ENCODE data around the gene GNG2.

GNG2 gene

DNA sequence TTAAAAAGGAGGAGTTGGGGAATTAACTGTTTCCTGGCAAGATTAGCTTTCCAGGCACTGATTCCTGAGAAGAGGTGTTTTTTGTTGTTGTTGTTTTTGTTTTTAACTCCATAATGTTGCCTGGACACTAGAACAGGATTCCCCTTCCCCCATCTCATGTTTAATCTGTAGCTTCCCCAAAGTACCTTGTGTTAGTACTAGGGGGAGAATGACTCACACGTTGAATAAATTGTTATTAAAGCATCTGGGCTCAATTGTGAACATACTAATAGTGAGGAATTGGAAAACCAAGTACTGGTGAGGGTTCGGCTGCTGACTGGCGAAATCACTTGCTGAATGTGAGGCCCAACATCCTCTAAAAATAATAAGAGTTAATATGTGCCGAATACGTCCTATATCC, 1.3 kb upstream of the GNG2 start:
- DNase-seq: no peak

DNA sequence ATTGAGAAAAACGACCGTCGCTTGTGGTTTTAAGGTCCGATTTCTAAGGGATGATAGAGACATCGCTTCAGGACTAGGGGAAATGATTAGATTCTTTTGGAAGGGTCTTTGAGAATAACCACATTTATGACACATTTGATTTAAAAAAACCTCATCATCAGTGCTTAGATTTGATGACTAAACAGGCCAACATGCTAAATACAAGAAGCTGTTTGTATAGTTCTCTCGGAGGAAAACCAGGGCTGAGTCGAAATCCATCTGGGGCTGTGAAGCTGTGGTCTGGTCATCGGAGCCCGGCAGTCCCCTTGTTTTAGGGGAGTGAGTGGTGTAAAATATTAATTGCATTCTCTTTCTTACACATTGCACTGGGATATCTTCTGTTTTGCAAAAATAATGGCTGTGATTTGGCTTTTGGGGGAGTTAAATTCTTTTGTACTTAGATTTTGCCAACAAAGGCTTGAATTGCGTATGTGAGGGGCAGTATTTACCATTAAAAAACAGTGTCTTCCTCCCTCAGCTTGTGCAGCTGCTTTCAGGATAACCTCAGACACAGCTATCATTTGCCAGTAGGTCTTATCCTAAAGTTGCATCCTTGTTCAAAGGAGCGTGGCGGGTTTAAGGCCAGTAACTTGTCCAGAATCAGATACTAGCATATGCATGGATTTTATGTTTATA, 550 bp downstream of the GNG2 start:
- peak in 1 of 2 experiments; percentile 40 for DNase-seq

DNA sequence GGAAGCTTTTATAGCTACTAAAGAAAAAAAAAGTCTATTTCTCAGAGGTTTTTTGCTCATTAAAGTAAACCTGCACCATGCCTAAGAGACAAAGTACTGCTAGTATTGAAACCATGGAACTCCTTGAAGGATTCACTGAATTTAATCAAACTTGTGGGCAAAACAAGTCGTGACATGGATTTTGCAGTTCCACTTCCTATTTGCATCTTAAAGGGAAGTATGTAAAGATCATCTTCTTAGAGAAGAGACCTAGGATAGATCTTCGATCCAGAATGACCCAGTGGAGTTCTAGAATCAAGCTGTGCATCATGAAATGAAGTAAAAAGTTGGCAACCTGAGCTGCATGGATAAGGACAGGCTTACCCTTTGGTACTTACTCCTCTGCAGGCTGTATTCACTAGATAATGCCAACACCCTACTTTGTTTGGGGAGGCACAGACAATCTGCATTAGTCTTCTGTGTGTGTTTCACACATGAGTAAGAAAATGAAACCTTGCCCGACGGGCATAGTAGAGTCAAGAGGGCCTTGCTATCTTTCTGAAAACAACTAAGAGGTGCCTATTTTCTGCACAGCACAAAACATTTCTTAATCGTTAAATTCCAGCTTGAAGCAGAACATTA, 1.9 kb downstream of the GNG2 start:
- peak in 1 of 2 experiments; percentile 43 for DNase-seq

DNA sequence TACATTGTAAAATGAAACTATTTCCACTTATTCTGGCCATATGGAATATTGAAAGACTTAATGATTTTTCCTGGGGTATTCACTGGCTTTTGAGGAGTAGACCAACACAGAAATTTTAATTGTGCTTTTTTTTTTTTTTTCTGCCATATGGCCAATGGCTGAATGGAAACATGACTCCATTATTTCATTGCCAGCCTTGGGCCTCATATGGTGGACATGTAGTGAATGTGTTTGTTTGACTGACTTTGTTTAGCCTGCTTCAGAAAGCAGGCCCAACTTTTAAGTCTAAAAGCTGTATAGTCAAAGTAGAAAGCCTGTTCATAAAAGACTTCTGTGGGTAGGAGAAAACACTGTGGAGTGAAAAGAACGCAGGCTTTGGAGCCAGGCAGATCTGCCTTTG, 2.4 kb downstream of the GNG2 start:
- peak in 1 of 2 experiments; percentile 41 for DNase-seq

DNA sequence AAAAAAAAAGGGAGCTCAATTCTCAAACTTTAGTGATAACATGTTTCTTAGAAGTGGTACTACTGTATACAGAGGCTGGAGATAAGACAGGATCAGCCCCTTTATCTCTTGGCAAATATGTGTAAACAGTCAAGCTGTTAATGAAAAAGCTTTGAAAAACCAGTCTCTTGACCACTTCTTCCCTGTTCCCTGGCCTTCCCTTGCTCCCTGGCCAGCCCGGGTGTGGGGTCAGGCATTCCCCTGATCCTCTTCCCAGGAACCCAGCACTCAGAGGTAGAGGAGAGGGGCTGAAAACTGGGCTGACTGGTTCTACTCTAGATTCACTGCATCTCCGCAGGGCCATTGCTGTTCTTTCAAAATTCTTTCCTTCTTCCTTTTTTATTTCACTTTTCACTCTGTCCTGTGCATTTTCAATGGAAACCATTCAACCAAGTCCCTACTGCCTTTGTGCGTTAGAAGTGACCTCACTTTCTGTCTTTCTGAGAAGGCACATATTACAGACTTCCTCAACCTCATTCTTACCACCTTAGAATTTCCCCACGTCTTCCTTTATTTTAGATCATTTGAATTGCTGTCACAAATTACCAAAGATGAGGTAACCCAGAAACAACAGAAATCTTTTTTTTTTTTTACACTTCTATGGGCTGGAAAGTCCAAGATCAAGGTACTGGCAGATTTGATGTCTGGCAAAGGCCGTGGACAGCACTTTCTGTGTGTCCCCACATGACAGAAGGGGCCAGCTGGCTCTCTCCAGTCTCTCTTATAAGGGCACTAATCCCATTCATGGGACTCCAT, 5.7 kb downstream of the GNG2 start:
- DNase-seq: no peak

DNA sequence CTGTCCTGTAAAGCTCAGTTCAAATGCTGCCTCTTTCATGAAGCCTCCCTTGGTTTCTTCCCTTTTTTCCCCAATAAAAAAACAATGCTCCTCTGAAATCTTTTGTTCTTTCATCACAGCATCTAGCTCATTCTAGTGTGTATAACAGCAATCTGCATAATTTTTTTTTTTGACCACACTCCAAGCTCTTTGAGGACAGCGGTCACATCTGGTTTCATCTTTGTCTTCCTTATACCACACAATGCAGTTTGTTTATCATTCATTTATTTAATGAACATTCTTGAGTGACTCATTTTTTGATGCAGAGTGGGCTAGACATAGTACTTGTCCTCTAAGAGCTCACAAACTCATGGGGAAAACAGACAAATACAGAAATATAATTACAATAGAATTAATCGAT, 7.3 kb downstream of the GNG2 start:
- DNase-seq: no peak

DNA sequence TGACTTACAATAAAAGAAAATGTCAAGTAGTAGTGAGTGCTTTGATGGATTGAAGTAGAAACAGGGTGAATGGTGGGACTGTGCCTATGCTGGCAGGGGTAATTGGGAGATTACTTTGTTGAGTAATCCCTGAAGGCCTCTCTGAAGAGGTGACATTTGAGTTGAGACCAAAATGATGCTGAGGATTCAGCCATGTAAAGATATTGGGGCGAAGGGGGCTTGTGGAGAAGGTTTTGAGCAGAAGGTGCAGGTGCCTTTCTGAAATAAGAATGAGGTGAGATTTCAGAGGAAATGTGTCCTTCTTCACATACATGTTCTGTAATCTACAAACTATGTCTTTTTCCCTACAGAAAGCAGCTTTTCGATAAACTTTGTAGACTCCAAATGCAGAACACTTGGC, 8.0 kb downstream of the GNG2 start:
- DNase-seq: no peak

DNA sequence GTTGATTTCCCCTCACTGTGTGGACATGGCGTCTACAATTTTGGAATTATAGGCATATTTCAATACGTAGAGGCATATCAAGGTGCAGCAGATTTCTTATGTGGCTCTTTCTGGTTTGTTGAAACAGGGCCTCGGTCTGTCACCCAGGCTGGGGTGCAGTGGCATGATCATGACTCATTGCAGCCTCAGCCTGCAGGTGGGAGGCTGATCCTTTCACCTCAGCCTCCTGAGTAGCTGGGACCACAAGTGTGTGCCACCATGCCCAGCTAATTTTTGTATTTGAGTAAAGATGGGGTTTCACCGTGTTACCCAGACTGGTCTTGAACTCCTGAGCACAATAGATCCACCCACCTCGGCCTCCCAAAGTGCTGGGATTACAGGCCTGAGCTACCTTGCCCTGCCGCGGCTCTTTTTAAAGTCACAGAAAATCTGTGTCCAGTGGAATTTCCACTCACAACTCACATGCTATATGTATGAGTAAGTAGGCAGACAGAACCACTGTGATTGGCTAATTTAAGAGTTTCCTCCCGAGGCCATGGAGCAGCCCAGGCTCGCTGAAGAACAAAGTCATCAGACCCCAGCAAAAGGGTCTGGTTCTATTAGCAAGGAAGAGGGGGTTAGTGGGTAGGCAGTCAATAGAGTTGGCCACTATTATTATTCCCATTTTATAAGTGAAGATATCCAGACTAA, 9.1 kb downstream of the GNG2 start:
- no peak for DNase-seq

DNA sequence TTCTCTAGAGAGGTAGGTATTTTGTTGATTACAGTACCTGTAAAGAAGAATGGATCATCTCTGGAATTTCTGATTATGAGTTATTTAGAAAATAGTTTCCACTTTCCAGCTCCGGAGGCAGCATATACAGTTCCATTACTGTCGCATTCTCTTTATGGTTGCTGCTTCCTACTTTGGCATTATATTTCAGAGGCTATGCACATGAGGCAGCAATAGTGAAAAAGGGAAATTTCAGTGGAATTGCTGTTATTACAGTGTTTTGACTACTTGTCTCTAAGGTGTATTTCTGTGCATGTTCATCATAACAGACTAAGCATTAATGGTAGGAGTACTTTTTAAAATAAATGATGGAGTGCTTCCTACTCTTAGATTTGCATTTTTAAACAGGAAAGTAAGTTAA, 10.2 kb downstream of the GNG2 start:
- peak in 1 of 2 experiments; percentile 21 for DNase-seq

DNA sequence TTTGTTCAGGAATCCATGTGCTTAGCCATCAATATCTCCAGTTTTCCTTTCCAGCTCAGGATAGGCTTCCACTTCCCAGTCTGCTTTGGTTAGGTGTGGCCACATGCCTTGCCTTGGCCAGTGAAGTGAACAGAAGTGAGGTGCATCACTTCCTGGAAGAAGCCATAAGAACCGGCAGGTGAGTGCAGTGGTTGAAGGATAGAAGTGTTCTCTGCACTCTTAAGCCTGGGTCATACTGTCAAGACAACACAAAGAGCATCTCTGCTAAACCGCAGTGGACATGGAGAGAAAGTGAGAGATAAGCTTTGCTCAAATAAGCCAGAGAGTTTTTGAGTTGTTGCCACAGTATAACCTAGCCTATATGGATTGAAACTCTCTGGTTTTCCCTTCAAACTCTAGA, 11.4 kb downstream of the GNG2 start:
- DNase-seq: peak in 1 of 2 experiments; percentile 49

DNA sequence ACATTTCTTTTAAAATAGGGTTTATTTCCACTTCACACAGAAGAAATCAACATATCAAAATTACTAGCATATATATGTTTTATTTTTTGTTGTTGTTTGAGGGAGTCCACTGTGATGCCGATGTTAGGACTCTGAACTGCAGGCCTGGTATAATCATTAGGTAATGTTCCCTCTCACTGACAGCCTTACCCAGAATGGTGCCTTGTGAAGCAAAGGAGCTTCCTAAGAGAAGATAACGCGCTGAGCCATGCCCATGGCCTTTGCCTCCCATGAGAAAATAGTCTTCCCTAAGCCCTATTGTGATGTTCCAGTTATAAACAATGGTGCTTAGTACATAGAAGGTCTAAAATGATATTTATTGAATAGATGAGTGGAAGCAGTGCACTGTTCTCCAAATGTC, 12.0 kb downstream of the GNG2 start:
- peak in 1 of 2 experiments; percentile 47 for DNase-seq

DNA sequence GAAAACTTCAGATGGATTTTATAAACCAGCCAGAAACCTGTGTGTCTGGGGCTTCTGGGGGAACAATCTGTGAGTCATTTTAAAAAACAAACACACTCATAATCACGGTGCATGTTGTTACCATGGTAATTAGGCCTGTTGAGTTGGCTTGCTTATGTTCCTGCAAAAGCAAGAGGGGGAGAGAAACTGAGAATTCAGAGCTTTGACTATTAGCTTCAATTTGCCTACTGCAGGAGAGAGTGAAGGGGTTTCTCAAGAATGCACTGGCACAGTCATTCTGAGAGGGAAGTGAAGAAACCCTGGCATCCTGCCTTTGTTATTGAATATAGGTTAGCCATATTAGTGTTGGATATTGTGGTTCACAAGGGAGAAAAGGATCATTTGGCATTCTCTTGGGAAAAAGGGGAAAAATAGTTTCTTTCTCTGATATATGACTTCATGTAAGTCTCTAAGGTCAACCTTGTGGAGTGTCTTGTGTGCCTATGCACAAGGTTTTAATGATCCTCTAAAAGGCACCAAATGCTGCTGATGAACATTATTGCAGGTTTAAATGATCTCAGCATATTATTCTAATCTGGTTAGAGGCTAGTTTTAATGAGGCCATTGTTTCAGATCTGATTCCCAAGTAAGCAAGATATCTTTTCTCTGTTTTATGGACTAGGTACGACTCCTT, 12.9 kb downstream of the GNG2 start:
- peak; percentile 62 to 89 for DNase-seq

DNA sequence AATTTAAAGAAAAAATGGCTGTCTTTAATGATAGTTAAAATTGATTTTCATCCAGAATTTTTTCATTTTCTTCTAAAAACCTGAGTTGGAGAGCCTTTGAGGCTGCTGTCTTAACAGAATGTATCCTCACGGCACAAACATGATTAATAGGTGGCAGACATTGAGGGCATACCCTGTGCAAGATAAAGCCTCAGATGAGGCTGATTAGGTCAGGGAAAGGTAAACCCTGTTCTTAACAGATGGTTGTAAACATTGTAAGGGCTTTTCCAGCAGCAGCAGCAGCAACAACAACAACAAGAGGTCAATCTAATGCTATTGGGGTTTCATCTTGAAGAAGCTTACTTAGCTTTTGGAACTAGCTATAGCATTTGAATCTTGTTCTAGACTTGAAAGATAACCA, 17.4 kb downstream of the GNG2 start:
- DNase-seq: no peak

DNA sequence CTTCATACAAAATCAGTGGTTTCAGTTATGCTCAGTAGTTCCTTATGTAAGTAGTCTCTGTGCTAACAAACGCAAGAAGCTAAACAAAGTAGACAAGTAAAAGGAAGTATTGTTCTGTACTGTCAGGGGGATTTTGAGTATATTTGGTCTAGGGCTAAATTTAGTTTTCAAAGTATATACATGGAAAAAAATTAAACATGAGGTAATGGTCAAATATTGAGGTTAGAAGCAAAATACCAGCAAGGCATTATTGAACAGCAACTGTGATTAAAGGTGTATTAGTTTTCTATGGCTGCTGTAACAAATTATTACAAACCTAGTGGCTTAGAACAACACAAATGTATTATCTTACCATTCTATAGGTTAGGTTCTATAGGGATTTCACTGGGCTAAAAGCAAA, 18.8 kb downstream of the GNG2 start:
- DNase-seq: no peak

DNA sequence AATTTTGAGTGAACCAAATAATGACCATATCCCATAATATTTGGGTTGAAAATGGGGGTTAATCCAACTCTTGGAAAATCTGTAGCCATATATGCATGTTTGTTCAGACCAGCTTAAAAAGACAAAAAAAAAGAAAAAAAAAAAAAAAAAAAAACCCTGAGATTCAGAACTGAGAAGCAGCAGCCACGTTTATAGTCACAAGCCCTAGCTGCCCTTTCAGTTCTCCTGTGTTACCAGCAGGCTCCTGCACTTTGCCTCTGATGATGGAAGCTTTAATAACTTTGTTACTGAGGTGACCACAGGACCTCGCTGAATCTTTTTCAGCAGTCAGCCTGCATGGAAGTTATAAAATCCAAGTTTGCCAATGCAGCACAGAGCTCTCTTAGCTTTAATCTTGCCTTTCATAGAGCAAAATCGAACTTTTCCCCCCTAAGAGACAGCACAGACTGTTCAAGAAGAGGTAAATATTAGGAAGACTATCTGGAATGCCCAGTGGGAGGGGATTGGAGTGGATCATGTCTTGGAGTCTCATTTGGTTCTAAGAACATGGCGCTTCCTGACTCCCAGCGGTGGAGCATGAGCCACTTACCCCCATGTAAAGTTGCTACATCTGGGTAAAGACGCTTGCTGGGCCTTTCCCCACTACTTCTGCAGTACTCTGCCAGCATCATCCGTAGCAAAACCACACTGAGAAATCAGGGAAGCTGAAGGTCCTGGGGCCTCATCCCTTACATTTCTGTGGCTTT, 20.6 kb downstream of the GNG2 start:
- DNase-seq: no peak

DNA sequence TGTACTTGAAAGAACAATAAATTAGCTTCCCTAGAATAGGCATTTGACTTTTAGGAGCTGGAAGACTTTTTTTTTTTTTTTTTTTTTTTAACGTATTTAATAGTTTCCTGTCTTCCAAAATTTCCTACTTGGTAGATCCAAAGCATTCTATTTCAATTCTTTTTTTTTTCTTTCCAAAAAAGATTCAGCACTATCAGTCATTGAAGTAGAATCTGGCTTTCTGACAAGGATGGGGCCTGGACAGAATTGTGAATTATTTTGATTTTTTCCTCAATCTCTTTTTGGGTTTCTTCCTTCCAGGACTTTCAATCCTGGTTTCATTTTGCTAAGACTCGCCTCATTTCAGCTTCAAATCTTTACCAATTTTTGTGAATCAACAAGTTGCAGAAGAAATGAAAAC, 21.2 kb downstream of the GNG2 start:
- DNase-seq: no peak

DNA sequence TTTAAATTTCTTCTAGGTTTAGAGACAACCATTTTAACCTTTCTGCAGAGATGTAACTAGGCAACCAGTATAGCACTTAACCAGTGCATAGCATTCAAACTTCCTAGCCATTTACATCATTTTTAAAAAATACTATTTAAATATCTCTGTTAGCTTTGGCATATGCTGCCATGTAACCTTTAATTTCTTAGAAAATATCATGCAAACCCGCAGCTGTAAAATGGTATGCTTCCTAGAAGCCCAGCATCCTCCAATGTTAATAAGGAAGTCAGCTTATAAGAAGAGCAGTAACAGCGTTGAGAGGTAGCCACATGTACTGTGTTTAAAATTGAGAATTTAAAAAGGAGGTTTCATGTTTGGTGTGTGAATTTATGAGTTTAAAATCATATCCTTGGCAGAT, 22.8 kb downstream of the GNG2 start:
- peak in 1 of 2 experiments; percentile 15 for DNase-seq

DNA sequence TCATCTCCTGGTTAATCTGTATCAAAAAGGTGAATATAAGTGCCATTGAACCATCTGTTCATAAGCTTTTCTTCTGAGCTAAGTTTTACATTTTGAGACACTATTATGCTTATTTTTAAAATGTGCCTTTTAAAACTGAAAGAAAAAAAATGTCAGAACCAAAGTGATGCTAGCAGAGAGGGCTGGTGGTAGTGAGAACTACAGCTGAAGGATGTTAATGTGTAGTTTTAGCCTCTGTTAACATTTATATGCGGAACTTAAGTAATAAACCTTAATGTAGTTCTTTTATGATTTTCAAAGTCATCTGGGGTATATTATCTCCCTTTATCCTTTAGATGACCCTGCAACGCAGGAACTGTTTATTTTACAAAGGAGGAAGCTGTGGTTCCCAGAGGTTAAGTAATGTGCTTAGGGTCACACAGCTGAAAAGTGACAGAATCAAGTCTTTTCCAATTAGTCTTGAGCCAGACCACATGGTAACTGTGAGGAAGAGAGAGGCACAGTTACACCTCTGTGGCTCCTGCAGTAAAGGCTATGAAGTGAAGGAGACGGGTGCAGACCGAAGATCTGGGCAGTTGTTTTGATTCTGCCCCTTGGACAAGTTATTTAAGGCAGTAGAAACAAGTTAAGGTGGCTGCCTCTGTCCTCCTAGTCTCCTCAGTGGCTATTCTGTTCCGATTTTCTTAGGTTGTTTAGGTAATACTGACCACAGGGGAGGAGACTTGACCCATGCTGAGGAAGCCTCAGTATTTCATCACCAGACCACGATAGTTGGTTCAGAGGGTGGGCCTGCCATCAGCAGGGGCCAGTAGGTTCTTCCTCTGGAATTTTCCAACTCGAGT, 23.9 kb downstream of the GNG2 start:
- DNase-seq: no peak

DNA sequence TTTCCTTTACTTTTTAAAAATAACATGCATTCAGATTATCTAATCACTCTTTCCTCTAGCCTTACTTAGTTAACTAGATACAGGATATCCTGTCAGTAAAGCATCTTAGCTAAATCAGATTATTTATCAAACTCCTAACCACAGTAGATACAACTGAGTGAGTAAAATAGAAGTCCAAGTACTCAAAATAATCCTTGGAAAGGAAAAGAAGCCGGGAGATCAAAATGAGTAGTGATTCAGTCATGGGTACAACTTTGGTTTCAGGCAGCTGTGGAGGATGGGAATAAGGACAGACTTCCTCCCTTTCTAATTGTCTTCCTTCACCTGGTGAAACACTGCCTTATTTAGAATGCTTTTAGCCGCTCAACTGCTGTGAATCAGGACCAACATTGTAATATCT, 29.4 kb downstream of the GNG2 start:
- peak; percentile 31 to 83 for DNase-seq

DNA sequence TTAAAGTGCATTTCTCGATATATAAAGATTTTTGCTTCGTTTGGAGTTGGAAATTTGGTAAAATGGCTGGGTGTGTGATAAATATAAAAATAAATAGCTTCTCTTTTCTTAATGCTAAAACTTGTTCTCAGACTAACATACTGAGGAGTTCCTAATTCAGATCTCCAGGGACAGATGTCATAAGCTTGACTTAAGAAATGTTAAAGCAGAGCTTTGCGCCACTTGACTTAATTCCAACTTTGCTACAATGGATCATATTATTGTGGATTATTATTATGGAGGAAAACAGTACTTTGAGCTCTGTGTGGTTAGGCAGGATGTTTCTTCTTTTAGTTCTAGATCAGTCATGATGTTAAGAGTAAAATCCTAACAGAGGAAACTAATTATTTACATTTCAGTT, 33.8 kb downstream of the GNG2 start:
- no peak for DNase-seq

DNA sequence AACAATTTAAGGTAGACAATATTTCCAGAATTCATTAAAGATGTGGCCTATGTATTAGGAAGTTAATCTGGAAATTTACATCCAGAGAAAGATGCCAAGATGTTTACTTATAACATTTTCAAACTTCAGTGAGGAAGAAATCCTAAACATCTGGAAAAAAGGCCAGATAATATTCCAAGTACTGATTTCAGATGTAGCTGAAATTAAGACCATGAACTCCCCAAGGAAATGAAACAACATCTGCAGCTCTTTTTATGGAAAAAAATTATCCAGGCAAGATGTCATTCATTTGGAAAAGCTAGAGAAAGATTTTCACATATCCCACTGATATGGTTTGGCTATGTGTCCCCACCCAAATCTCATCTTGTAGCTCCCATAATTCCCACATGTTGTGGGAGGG, 35.0 kb downstream of the GNG2 start:
- DNase-seq: no peak
